CD4-positive, CD25-positive, alpha-beta regulatory T cell (primary cell): ENCODE results near the gene RSPH3. TPM values are rescaled to one million over a fixed set of nuclear protein-coding genes. Genes with fewer than 3 reads are reported as not detected.

Experiments used
- ATAC-seq, 2 donors: fragments of 150-1000 bp; cut with Tn5 transposase; one replicate each; pipeline ENCODE4 v1.10.0; 2021; ENCODE audit warnings: low read depth in 2 of 2, moderate number of reproducible peaks in 2 of 2, moderate library complexity in 1 of 2
- DNase-seq, 3 donors: peaks; one replicate each; pipeline versions ENCODE4 v3.0.0 to v3.0.0-alpha.2; 2012 to 2022; ENCODE audit warnings: mixed read lengths in 1 of 3
- H3K27ac ChIP-seq: one replicate; pipeline ENCODE4 v1.7.0; 2013; ENCODE audit warnings: mild to moderate bottlenecking, low read length; ENCODE audit not compliant: insufficient read depth, poor library complexity, severe bottlenecking
- H3K27me3 ChIP-seq: one replicate; pipeline ENCODE4 v1.7.0; 2013; ENCODE audit warnings: low read length; ENCODE audit not compliant: control insufficient read depth, insufficient read depth
- H3K36me3 ChIP-seq: one replicate; pipeline ENCODE4 v1.7.0; 2013; ENCODE audit warnings: mild to moderate bottlenecking, low read length, moderate library complexity; ENCODE audit not compliant: control insufficient read depth, insufficient read depth
- H3K4me1 ChIP-seq: 2 replicates; pipeline ENCODE4 v1.7.0; 2013; ENCODE audit warnings: mild to moderate bottlenecking, low read length; ENCODE audit not compliant: insufficient read depth, control insufficient read depth, poor library complexity, severe bottlenecking
- H3K4me3 ChIP-seq: one replicate; pipeline ENCODE4 v1.7.0; 2013; ENCODE audit warnings: low read depth, mild to moderate bottlenecking, low read length, moderate library complexity
- H3K9me3 ChIP-seq, 2 experiments: 1 replicate in 1 of 2; 2 replicates in 1 of 2; pipeline ENCODE4 v1.7.0; 2013; ENCODE audit warnings: low read length in 2 of 2, mild to moderate bottlenecking in 1 of 2, moderate library complexity in 1 of 2; ENCODE audit not compliant: control insufficient read depth in 2 of 2
- H3K27ac Mint-ChIP-seq, 3 donors: one replicate each; pipeline ENCODE4 v1.8.0; 2020 to 2022; ENCODE audit warnings: mild to moderate bottlenecking in 3 of 3, mixed read lengths in 3 of 3, moderate library complexity in 2 of 3
- H3K27me3 Mint-ChIP-seq: one replicate; pipeline ENCODE4 v1.8.0; 2022; ENCODE audit warnings: mild to moderate bottlenecking, mixed read lengths
- H3K36me3 Mint-ChIP-seq: one replicate; pipeline ENCODE4 v1.8.0; 2020; ENCODE audit warnings: mixed read lengths
- H3K4me1 Mint-ChIP-seq, 4 donors: one replicate each; pipeline ENCODE4 v1.8.0; 2020 to 2022; ENCODE audit warnings: mixed read lengths in 4 of 4, mild to moderate bottlenecking in 1 of 4
- H3K4me3 Mint-ChIP-seq, 4 donors: one replicate each; pipeline ENCODE4 v1.8.0; 2020 to 2022; ENCODE audit warnings: mild to moderate bottlenecking in 4 of 4, mixed read lengths in 4 of 4, moderate library complexity in 3 of 4
- H3K9me3 Mint-ChIP-seq, 7 donors: one replicate each; pipeline ENCODE4 v1.8.0; 2020 to 2022; ENCODE audit warnings: mixed read lengths in 7 of 7, mild to moderate bottlenecking in 3 of 7, moderate library complexity in 2 of 7
- polyA plus RNA-seq, 4 donors: library from polyadenylated mRNA; unstranded; fragments of 300-500 nt; fragmentation: Illumina TruSeq; gene quantifications; one replicate each; pipeline ENCODE4 v1.2.3, GENCODE V29; 2021
- total RNA-seq: library from RNA; stranded (reverse); gene quantifications from one replicate; pipeline ENCODE4 v1.2.3, GENCODE V29; 2022

Gene RSPH3
- total and polyA plus RNA-seq, 5 donors from 2014 or later = 1.5 to 3.4 (median 2.4) TPM

- no peak for DNase-seq
- Mint-ChIP-seq H3K36me3 (peaks cover 14% of the 10 kb centered on the region), H3K27ac (no peak overlapping the region), H3K9me3 (peaks cover 2 to 22% (median 7%) of the 10 kb centered on the region in 7 donors), H3K27me3 (peaks cover 26% of the 10 kb centered on the region), H3K4me3 (no peak overlapping the region), H3K4me1 (peaks cover 0 to 13% (median 2%) of the 10 kb centered on the region in 4 donors)
- Histone ChIP-seq H3K4me1 (no peaks in the 10 kb centered on the region), H3K4me3 (no peak overlapping the region), H3K9me3 (peaks cover 7 to 16% of the 10 kb centered on the region in 2 experiments), H3K27ac (no peak overlapping the region), H3K36me3 (no peaks in the 10 kb centered on the region), H3K27me3 (peaks cover 6% of the 10 kb centered on the region)
- ATAC-seq = no peak
Measured at GRCh38 chr6:158970640-158971275, 29.2 kb downstream of the RSPH3 start.

DNA sequence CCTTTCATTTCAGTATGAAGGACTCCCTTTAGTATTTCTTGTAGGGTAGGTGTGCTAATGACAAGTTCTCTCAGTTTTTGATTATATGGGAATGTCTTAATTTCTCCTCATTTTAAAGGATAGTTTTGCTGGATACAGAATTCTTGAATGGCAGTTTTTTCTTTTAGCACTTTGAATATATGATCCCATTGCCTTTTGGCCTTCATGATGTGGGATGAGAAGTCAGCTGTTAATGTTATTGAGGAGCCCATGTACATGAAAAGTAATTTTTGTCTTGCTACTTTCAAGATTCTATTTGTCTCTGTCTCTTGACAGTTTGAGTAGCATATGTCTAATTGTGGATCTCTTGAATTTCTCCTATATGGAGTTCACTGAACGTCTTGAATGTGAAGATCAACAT lies 30.9 kb downstream of the RSPH3 start:
- H3K4me1 Mint-ChIP-seq = peaks cover 0 to 13% (median 2%) of the 10 kb centered on the region in 4 donors
- peaks cover 2 to 22% (median 7%) of the 10 kb centered on the region in 7 donors for H3K9me3 Mint-ChIP-seq
- Histone ChIP-seq H3K4me1 (no peaks in the 10 kb centered on the region), H3K4me3 (no peak overlapping the region), H3K9me3 (peaks cover 7 to 16% of the 10 kb centered on the region in 2 experiments), H3K36me3 (no peaks in the 10 kb centered on the region), H3K27me3 (peaks cover 6% of the 10 kb centered on the region), H3K27ac (no peak overlapping the region)
- H3K27me3 Mint-ChIP-seq = peaks cover 26% of the 10 kb centered on the region
- no peak overlapping the region for H3K27ac Mint-ChIP-seq
- H3K4me3 Mint-ChIP-seq = no peak overlapping the region
- DNase-seq (no peak), ATAC-seq (no peak)
- H3K36me3 Mint-ChIP-seq = peaks cover 14% of the 10 kb centered on the region

DNA sequence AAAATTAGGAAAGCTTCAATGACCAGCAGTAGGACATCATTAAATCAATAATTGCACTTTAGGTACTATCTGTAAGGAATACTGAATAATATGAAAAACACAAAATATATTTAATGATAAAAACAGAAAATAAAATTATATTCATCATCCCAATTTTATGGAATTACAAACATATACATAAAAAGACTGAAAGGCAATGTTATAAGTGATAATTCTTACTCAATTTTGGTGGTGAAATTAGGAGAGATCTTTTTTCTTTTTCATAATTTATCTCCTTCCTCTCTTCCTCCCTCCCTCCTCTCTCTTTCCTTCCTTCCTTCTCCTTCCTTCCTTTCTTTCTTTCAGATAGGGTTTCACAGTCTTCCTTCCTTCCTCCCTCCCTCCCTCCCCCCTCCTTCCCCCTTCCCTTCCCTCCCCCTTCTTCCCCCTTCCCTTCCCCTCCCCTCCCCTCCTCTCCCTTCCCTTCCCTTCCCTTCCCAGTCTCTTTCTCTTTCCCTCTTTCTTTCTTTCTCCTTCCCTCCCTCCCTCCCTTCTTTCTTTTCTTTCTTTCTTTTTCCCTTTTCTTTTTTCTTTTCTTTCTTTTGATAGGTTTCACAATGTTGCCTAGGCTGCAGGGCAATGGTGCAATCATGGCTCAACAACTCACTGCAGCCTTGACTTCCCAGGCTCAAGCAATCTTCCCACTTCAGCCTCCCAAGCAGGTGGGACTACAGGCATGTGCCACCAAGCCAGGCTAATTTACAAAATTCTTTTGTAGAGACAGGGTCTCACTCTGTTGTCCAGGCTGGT lies 36.8 kb downstream of the RSPH3 start:
- H3K36me3 ChIP-seq = no peaks in the 10 kb centered on the region
- H3K27ac ChIP-seq = no peak overlapping the region
- H3K27me3 ChIP-seq = peaks cover 6% of the 10 kb centered on the region
- Mint-ChIP-seq H3K4me1 (no peaks in the 10 kb centered on the region), H3K27ac (peak overlapping the region in 1 of 3 donors; percentile 58), H3K9me3 (peaks cover 0 to 14% (median 4%) of the 10 kb centered on the region in 7 donors), H3K4me3 (no peak overlapping the region), H3K36me3 (peaks cover 6% of the 10 kb centered on the region), H3K27me3 (peaks cover 13% of the 10 kb centered on the region)
- DNase-seq (no peak), ATAC-seq (no peak)
- no peak overlapping the region for H3K4me3 ChIP-seq
- peaks cover 7 to 12% of the 10 kb centered on the region in 2 experiments for H3K9me3 ChIP-seq
- H3K4me1 ChIP-seq = no peaks in the 10 kb centered on the region

DNA sequence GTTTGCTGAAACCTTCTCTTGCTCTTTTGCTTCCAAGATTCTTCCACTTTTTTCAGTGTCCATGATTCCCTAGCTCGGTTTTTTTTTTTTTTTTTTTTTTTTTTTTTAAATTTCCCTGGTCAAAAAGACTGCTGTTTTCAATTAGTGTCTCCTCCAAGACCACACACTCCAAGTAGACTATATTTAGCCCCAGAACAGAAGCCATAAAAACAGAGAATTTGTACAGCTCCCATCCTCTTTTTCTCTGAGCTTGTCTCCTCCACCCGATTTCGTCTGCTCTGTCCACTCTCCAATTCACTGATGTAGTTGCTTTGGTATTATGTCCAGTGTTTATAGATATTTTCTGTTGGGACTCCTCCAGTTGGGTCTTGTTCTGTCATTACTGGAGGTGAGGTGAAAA lies 37.6 kb downstream of the RSPH3 start:
- H3K36me3 Mint-ChIP-seq = peaks cover 6% of the 10 kb centered on the region
- H3K4me3 ChIP-seq = no peak overlapping the region
- ATAC-seq = no peak
- peaks cover 8% of the 10 kb centered on the region for H3K27me3 Mint-ChIP-seq
- H3K4me3 Mint-ChIP-seq = no peak overlapping the region
- H3K27me3 ChIP-seq = peaks cover 3% of the 10 kb centered on the region
- H3K9me3 Mint-ChIP-seq = peaks cover 0 to 8% (median 1%) of the 10 kb centered on the region in 7 donors
- H3K4me1 Mint-ChIP-seq = no peaks in the 10 kb centered on the region
- H3K27ac ChIP-seq = no peak overlapping the region
- no peak overlapping the region for H3K27ac Mint-ChIP-seq
- H3K36me3 ChIP-seq = no peaks in the 10 kb centered on the region
- H3K9me3 ChIP-seq = peaks cover 0 to 5% of the 10 kb centered on the region in 2 experiments
- no peak for DNase-seq
- H3K4me1 ChIP-seq = no peaks in the 10 kb centered on the region

DNA sequence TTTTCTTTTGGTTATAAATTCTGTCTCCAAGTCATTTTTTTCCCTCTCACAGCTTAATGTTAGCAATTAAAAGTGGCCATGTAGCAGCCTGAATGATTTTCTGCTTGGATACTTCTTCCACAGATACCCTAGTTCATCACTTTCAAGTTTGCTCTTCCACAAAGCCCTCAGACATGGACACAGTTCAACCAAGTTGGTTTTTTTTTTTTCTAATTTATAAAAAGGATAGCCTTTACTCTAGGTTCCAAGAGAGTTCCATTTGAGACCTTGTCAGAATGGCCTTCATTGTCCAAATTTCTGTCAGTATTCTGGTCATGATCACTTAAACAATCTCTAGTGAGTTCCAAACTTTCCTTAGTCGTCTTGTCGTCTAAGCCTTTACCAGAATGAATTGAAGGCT lies 40.0 kb downstream of the RSPH3 start:
- peaks cover 4% of the 10 kb centered on the region for H3K27me3 Mint-ChIP-seq

DNA sequence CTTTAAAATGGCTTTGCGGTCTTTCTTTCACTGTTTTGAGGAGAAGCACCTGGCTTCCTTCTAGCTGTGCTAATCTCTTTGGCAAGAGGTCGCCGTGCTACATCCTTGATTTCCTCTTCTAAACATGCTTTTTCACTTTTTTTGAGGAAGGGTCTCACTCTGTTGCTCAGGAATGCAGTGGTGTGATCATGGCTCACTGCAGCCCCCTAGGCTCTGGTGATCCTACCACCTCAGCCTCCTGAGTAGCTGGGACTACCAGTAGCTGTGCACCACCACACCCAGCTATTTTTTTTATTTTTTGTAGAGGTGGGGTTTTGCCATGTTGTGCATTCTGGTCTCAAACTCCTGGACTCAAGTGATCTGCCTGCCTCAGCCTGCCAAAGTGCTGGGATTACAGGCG lies 40.5 kb downstream of the RSPH3 start:
- H3K27ac ChIP-seq = no peak overlapping the region
- peaks cover 0 to 10% (median 0%) of the 10 kb centered on the region in 4 donors for H3K4me1 Mint-ChIP-seq
- H3K9me3 Mint-ChIP-seq = no peaks in the 10 kb centered on the region
- DNase-seq (no peak), ATAC-seq (no peak)
- no peak overlapping the region for H3K4me3 ChIP-seq
- H3K36me3 ChIP-seq = no peaks in the 10 kb centered on the region
- H3K27ac Mint-ChIP-seq = peak overlapping the region in 2 of 3 donors; percentile 2 to 26
- peaks cover 9% of the 10 kb centered on the region for H3K27me3 Mint-ChIP-seq
- no peaks in the 10 kb centered on the region for H3K36me3 Mint-ChIP-seq
- no peak overlapping the region for H3K4me3 Mint-ChIP-seq
- no peaks in the 10 kb centered on the region for H3K4me1 ChIP-seq
- H3K27me3 ChIP-seq = peaks cover 2% of the 10 kb centered on the region
- H3K9me3 ChIP-seq = no peaks in the 10 kb centered on the region

More for the DNA sequence above, 40.0 kb downstream of the RSPH3 start:
- ATAC-seq (no peak), DNase-seq (no peak)
- H3K4me1 Mint-ChIP-seq = peaks cover 0 to 5% (median 0%) of the 10 kb centered on the region in 4 donors
- Histone ChIP-seq H3K4me3 (no peak overlapping the region), H3K9me3 (no peaks in the 10 kb centered on the region), H3K4me1 (no peaks in the 10 kb centered on the region), H3K27ac (no peak overlapping the region), H3K27me3 (peaks cover 2% of the 10 kb centered on the region), H3K36me3 (no peaks in the 10 kb centered on the region)
- no peaks in the 10 kb centered on the region for H3K36me3 Mint-ChIP-seq
- no peaks in the 10 kb centered on the region for H3K9me3 Mint-ChIP-seq
- peak overlapping the region in 1 of 3 donors; percentile 2 for H3K27ac Mint-ChIP-seq
- H3K4me3 Mint-ChIP-seq = no peak overlapping the region

- peaks cover 9% of the 10 kb centered on the region for H3K27me3 Mint-ChIP-seq
- H3K27ac Mint-ChIP-seq = no peak overlapping the region
- H3K4me3 ChIP-seq = no peak overlapping the region
- no peak overlapping the region for H3K4me3 Mint-ChIP-seq
- peaks cover 2% of the 10 kb centered on the region for H3K27me3 ChIP-seq
- peak in 1 of 2 donors; percentile 52 for ATAC-seq
- DNase-seq = peak in 2 of 3 donors; percentile 29 to 34
- no peaks in the 10 kb centered on the region for H3K9me3 ChIP-seq
- no peak overlapping the region for H3K27ac ChIP-seq
- H3K36me3 ChIP-seq = no peaks in the 10 kb centered on the region
- H3K9me3 Mint-ChIP-seq = no peaks in the 10 kb centered on the region
- H3K4me1 ChIP-seq = no peaks in the 10 kb centered on the region
- H3K4me1 Mint-ChIP-seq = peaks cover 0 to 12% (median 0%) of the 10 kb centered on the region in 4 donors
- H3K36me3 Mint-ChIP-seq = no peaks in the 10 kb centered on the region
Measured at GRCh38 chr6:158958504-158959386, 41.3 kb downstream of the RSPH3 start.
